HL-60 (cell line): ENCODE measurements around the gene TACR2.

Source experiments
- DNase-seq, 2 experiments: peaks; one replicate each; pipeline ENCODE4 v3.0.0-alpha.2; 2010 to 2020; ENCODE audit warnings: low read depth in 1 of 2, low spot score in 1 of 2
- H3K27ac ChIP-seq: fragments of 250-450 bp; sonication (Bioruptor Pico); replicated peaks from 2 replicates; pipeline ENCODE4 v1.5.1; 2020; ENCODE audit warnings: mild to moderate bottlenecking, moderate library complexity
- H3K27me3 ChIP-seq: fragments of 250-450 bp; sonication (Bioruptor Pico); 2 replicates; pipeline ENCODE4 v1.5.1; 2021; ENCODE audit warnings: mild to moderate bottlenecking, moderate library complexity; ENCODE audit not compliant: insufficient read depth, poor library complexity, severe bottlenecking
- H3K4me3 ChIP-seq: replicated peaks from 2 replicates; pipeline ENCODE4 v1.5.1; 2011; ENCODE audit warnings: mild to moderate bottlenecking, control low read depth, low read length; ENCODE audit not compliant: insufficient read depth
- GABPA ChIP-seq: IDR thresholded peaks from 2 replicates; pipeline ENCODE4 v1.6.1; 2012; ENCODE audit warnings: low read depth
- POLR2AphosphoS5 ChIP-seq: IDR thresholded peaks from 2 replicates; pipeline ENCODE4 v1.6.1; 2012; ENCODE audit warnings: low read depth
- SPI1 ChIP-seq: IDR thresholded peaks from 2 replicates; pipeline ENCODE4 v1.6.1; 2012; ENCODE audit warnings: low read depth, mild to moderate bottlenecking, borderline replicate concordance
- TF ChIP-seq, protein P1 (sequence below): IDR thresholded peaks from 2 replicates; pipeline ENCODE4 v1.6.1; 2012; ENCODE audit warnings: low read depth; ENCODE audit not compliant: insufficient replicate concordance
- TF ChIP-seq, protein P2 (sequence below): IDR thresholded peaks from one replicate; pipeline ENCODE4 v1.5.1; 2011; ENCODE audit warnings: low read length, control low read depth, inconsistent platforms; ENCODE audit not compliant: insufficient read depth

The TACR2 gene

GRCh38 chr10:69374242-69374641, 42.5 kb downstream of the TACR2 start:
- Histone ChIP-seq H3K27me3 (no peaks in the 10 kb centered on the region), H3K27ac (no peak overlapping the region), H3K4me3 (no peak overlapping the region)
- no peak for DNase-seq
- no peak for TF ChIP-seq POLR2AphosphoS5

- Histone ChIP-seq H3K27ac (no peak overlapping the region), H3K4me3 (no peak overlapping the region), H3K27me3 (no peaks in the 10 kb centered on the region)
- TF ChIP-seq SPI1 (no peak), GABPA (no peak)
- DNase-seq = no peak
Observed at GRCh38 chr10:69372126-69372980, 44.4 kb downstream of the TACR2 start.

- Histone ChIP-seq H3K27ac (no peak overlapping the region), H3K4me3 (no peak overlapping the region), H3K27me3 (no peaks in the 10 kb centered on the region)
- no peak for DNase-seq
- TF ChIP-seq, protein P1, sequence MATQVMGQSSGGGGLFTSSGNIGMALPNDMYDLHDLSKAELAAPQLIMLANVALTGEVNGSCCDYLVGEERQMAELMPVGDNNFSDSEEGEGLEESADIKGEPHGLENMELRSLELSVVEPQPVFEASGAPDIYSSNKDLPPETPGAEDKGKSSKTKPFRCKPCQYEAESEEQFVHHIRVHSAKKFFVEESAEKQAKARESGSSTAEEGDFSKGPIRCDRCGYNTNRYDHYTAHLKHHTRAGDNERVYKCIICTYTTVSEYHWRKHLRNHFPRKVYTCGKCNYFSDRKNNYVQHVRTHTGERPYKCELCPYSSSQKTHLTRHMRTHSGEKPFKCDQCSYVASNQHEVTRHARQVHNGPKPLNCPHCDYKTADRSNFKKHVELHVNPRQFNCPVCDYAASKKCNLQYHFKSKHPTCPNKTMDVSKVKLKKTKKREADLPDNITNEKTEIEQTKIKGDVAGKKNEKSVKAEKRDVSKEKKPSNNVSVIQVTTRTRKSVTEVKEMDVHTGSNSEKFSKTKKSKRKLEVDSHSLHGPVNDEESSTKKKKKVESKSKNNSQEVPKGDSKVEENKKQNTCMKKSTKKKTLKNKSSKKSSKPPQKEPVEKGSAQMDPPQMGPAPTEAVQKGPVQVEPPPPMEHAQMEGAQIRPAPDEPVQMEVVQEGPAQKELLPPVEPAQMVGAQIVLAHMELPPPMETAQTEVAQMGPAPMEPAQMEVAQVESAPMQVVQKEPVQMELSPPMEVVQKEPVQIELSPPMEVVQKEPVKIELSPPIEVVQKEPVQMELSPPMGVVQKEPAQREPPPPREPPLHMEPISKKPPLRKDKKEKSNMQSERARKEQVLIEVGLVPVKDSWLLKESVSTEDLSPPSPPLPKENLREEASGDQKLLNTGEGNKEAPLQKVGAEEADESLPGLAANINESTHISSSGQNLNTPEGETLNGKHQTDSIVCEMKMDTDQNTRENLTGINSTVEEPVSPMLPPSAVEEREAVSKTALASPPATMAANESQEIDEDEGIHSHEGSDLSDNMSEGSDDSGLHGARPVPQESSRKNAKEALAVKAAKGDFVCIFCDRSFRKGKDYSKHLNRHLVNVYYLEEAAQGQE = no peak
- TF ChIP-seq, protein P2, sequence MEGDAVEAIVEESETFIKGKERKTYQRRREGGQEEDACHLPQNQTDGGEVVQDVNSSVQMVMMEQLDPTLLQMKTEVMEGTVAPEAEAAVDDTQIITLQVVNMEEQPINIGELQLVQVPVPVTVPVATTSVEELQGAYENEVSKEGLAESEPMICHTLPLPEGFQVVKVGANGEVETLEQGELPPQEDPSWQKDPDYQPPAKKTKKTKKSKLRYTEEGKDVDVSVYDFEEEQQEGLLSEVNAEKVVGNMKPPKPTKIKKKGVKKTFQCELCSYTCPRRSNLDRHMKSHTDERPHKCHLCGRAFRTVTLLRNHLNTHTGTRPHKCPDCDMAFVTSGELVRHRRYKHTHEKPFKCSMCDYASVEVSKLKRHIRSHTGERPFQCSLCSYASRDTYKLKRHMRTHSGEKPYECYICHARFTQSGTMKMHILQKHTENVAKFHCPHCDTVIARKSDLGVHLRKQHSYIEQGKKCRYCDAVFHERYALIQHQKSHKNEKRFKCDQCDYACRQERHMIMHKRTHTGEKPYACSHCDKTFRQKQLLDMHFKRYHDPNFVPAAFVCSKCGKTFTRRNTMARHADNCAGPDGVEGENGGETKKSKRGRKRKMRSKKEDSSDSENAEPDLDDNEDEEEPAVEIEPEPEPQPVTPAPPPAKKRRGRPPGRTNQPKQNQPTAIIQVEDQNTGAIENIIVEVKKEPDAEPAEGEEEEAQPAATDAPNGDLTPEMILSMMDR = no peak
- TF ChIP-seq SPI1 = no peak
Observed at GRCh38 chr10:69367469-69367868, 49.2 kb downstream of the TACR2 start.

GRCh38 chr10:69366738-69367137, 50.0 kb downstream of the TACR2 start:
- Histone ChIP-seq H3K27me3 (no peaks in the 10 kb centered on the region), H3K27ac (no peak overlapping the region), H3K4me3 (no peak overlapping the region)
- DNase-seq = no peak
- TF ChIP-seq SPI1 = no peak
- no peak for TF ChIP-seq POLR2AphosphoS5
- TF ChIP-seq, protein P1 = no peak
- TF ChIP-seq, protein P2 = no peak
- TF ChIP-seq GABPA = no peak
